Right cardiac atrium (tissue), 5 donors: Measurements from ENCODE around the gene AQP7. TPM values are rescaled to one million over a fixed set of nuclear protein-coding genes. Genes with fewer than 3 reads are reported as not detected.

Experiments
- ATAC-seq, 2 donors: fragments of 200-7000 bp; cut with Tn5 transposase; one replicate each; pipeline versions ENCODE4 v1.8.0 to v1.9.1; 2020; ENCODE audit warnings: moderate library complexity in 2 of 2, mild to moderate bottlenecking in 1 of 2
- DNase-seq, 3 donors: peaks; one replicate each; pipeline ENCODE4 v3.0.0-alpha.2; 2020
- H3K27ac ChIP-seq: one replicate; pipeline ENCODE4 v1.5.1; 2013; ENCODE audit warnings: mild to moderate bottlenecking, low read length, control low read depth, moderate library complexity
- H3K27me3 ChIP-seq: one replicate; pipeline ENCODE4 v1.6.1; 2013; ENCODE audit not compliant: control insufficient read depth, insufficient read depth
- H3K4me1 ChIP-seq: one replicate; pipeline ENCODE4 v1.6.1; 2013; ENCODE audit warnings: low read length; ENCODE audit not compliant: control insufficient read depth, insufficient read depth
- H3K4me3 ChIP-seq: one replicate; pipeline ENCODE4 v1.5.1; 2013; ENCODE audit warnings: low read length, control low read depth
- H3K9me3 ChIP-seq: one replicate; pipeline ENCODE4 v1.6.1; 2013; ENCODE audit warnings: low read length; ENCODE audit not compliant: control insufficient read depth
- WGBS: extraction: QIAGEN DNeasy Blood & Tissue Kit; methylation state at CpG from one replicate; pipeline ENCODE4 v1.1.7; 2013; 5-methylcytosine and 5-hydroxymethylcytosine counted together
- intact Hi-C, 4 donors: fragments of 100-400 bp; cut with DNase I; formaldehyde crosslinking; loops; one replicate each; pipeline versions ENCODE4 v1.11.0 to v1.14.0; 2022 to 2023
- polyA plus RNA-seq: library from polyadenylated mRNA; stranded (reverse); fragments of 200-250 nt; gene quantifications from one replicate; pipeline ENCODE4 v1.2.3, GENCODE V29; 2013
- total RNA-seq, 4 donors: library from RNA; stranded (reverse); fragmentation: NEBNext Ultra II Directional; extraction: Animal tissue kit (Norgen Biotek cat#: 25700); gene quantifications; one replicate each; pipeline ENCODE4 v1.2.1, GENCODE V29; 2021
- donor health status: healthy with polysubstance abuse.
- donor health status: DM: no; HTN: yes; CAD: no.
- donor health status: DM: no; HTN: no; CAD: no.
- donor health status: DM: no; HTN: yes; CAD: no; lungs with severe emphysema.
- donor health status: DM: yes; HTN: yes; CAD: no.

Gene AQP7
- total and polyA plus RNA-seq, 5 donors: 68.6 to 180 (median 128) TPM

GRCh38 chr9:33443047-33443446 lies 40.7 kb upstream of the AQP7 start:
- 88% methylated on average over 9 of the region's 9 CpGs for WGBS
- intact Hi-C loops: no loop called here

GRCh38 chr9:33442125-33442524 lies 39.8 kb upstream of the AQP7 start:
- 94% methylated on average over 15 of the region's 15 CpGs for WGBS
- intact Hi-C loops: no loop called here
- Histone ChIP-seq H3K9me3 (no peaks in the 10 kb centered on the region), H3K27me3 (no peaks in the 10 kb centered on the region), H3K4me1 (peaks cover 7% of the 10 kb centered on the region), H3K4me3 (no peak overlapping the region), H3K27ac (no peak overlapping the region)
- DNase-seq: no peak
- no peak for ATAC-seq

More at GRCh38 chr9:33443047-33443446, 40.7 kb upstream of the AQP7 start:
- Histone ChIP-seq H3K4me3 (no peak overlapping the region), H3K27ac (no peak overlapping the region), H3K4me1 (peaks cover 7% of the 10 kb centered on the region), H3K27me3 (no peaks in the 10 kb centered on the region), H3K9me3 (no peaks in the 10 kb centered on the region)
- ATAC-seq: no peak
- DNase-seq: no peak

GRCh38 chr9:33440609-33441008 lies 38.2 kb upstream of the AQP7 start:
- intact Hi-C loops: no loop called here
- Histone ChIP-seq H3K4me3 (no peak overlapping the region), H3K9me3 (no peaks in the 10 kb centered on the region), H3K27ac (no peak overlapping the region), H3K4me1 (peaks cover 7% of the 10 kb centered on the region), H3K27me3 (no peaks in the 10 kb centered on the region)
- ATAC-seq (no peak), DNase-seq (no peak)
- 94% methylated on average over 1 of the region's 1 CpG for WGBS

- H3K4me1 ChIP-seq: peaks cover 6% of the 10 kb centered on the region
- no peaks in the 10 kb centered on the region for H3K9me3 ChIP-seq
- 93% methylated on average over 7 of the region's 7 CpGs for WGBS
- ATAC-seq: no peak
- H3K4me3 ChIP-seq: no peak overlapping the region
- H3K27me3 ChIP-seq: no peaks in the 10 kb centered on the region
- H3K27ac ChIP-seq: no peak overlapping the region
- no peak for DNase-seq
- intact Hi-C loops: no loop called here
These were observed 37.8 kb upstream of the AQP7 start for GRCh38 chr9:33440204-33440603.

- H3K27ac ChIP-seq: no peak overlapping the region
- intact Hi-C loops: no loop called here
- no peaks in the 10 kb centered on the region for H3K27me3 ChIP-seq
- no peak for DNase-seq
- 65% methylated on average over 6 of the region's 6 CpGs for WGBS
- peak in 1 of 2 donors; percentile 46 for ATAC-seq
- peaks cover 6% of the 10 kb centered on the region for H3K4me1 ChIP-seq
- H3K9me3 ChIP-seq: no peaks in the 10 kb centered on the region
- no peak overlapping the region for H3K4me3 ChIP-seq
These were observed 37.4 kb upstream of the AQP7 start for GRCh38 chr9:33439731-33440130.

- Histone ChIP-seq H3K4me1 (peaks cover 6% of the 10 kb centered on the region), H3K27me3 (no peaks in the 10 kb centered on the region), H3K9me3 (no peaks in the 10 kb centered on the region), H3K4me3 (no peak overlapping the region), H3K27ac (no peak overlapping the region)
- WGBS: 44% methylated on average over 7 of the region's 7 CpGs
- peak in 1 of 3 donors; percentile 34 for DNase-seq
- ATAC-seq: peak in 1 of 2 donors; percentile 30
- intact Hi-C loops: no loop called here
These were observed 36.7 kb upstream of the AQP7 start for GRCh38 chr9:33438926-33439680.

GRCh38 chr9:33437898-33438297 lies 35.5 kb upstream of the AQP7 start:
- no peaks in the 10 kb centered on the region for H3K27me3 ChIP-seq
- no peak overlapping the region for H3K27ac ChIP-seq
- 92% methylated on average over 1 of the region's 1 CpG for WGBS
- DNase-seq (no peak), ATAC-seq (no peak)
- no peaks in the 10 kb centered on the region for H3K9me3 ChIP-seq
- H3K4me3 ChIP-seq: no peak overlapping the region
- intact Hi-C loops: no loop called here
- H3K4me1 ChIP-seq: peaks cover 6% of the 10 kb centered on the region

- Histone ChIP-seq H3K4me1 (peaks cover 6% of the 10 kb centered on the region), H3K9me3 (no peaks in the 10 kb centered on the region), H3K4me3 (no peak overlapping the region), H3K27ac (no peak overlapping the region), H3K27me3 (no peaks in the 10 kb centered on the region)
- intact Hi-C loops: no loop called here
- WGBS: 40% methylated on average over 2 of the region's 2 CpGs
- DNase-seq: peak in 1 of 3 donors; percentile 18
- peak in 1 of 2 donors; percentile 34 for ATAC-seq
These were observed 34.8 kb upstream of the AQP7 start for GRCh38 chr9:33437205-33437604.

GRCh38 chr9:33436445-33436844 lies 34.1 kb upstream of the AQP7 start:
- H3K27me3 ChIP-seq: no peaks in the 10 kb centered on the region
- DNase-seq (peak in 2 of 3 donors; percentile 61 to 65), ATAC-seq (peak in 1 of 2 donors; percentile 72)
- H3K27ac ChIP-seq: no peak overlapping the region
- WGBS: 47% methylated on average over 8 of the region's 8 CpGs
- H3K9me3 ChIP-seq: no peaks in the 10 kb centered on the region
- H3K4me3 ChIP-seq: no peak overlapping the region
- intact Hi-C loops: no loop called here
- H3K4me1 ChIP-seq: peaks cover 6% of the 10 kb centered on the region

- H3K9me3 ChIP-seq: no peaks in the 10 kb centered on the region
- no peaks in the 10 kb centered on the region for H3K27me3 ChIP-seq
- H3K4me1 ChIP-seq: peaks cover 9% of the 10 kb centered on the region
- DNase-seq (peak in 1 of 3 donors; percentile 11), ATAC-seq (peak in 1 of 2 donors; percentile 4)
- WGBS: 64% methylated on average over 8 of the region's 8 CpGs
- no peak overlapping the region for H3K4me3 ChIP-seq
- intact Hi-C loops: no loop called here
- no peak overlapping the region for H3K27ac ChIP-seq
These were observed 33.5 kb upstream of the AQP7 start for GRCh38 chr9:33435821-33436277.

- intact Hi-C loops: no loop called here
- WGBS: 75% methylated on average over 16 of the region's 16 CpGs
These were observed 32.1 kb upstream of the AQP7 start for GRCh38 chr9:33434317-33435105.

More at GRCh38 chr9:33434317-33435105, 32.1 kb upstream of the AQP7 start:
- peaks cover 9% of the 10 kb centered on the region for H3K4me1 ChIP-seq
- ATAC-seq: no peak
- no peak overlapping the region for H3K27ac ChIP-seq
- H3K9me3 ChIP-seq: no peaks in the 10 kb centered on the region
- no peak overlapping the region for H3K4me3 ChIP-seq
- no peaks in the 10 kb centered on the region for H3K27me3 ChIP-seq
- peak in 1 of 3 donors; percentile 60 for DNase-seq
